Measurements from ENCODE around the gene PLAAT5.

PLAAT5 gene

GRCh38 chr11:63480039-63480438 is 10.9 kb downstream of the PLAAT5 start:
- no peak overlapping the region for H3K4me3 ChIP-seq (ENCODE audit: low read depth, low read length)

GRCh38 chr11:63478896-63479295 is 12.1 kb downstream of the PLAAT5 start:
- DNase-seq (ENCODE audit: low read depth) = peak; percentile 91
- H3K4me3 ChIP-seq (ENCODE audit: low read depth, low read length) = no peak overlapping the region
- TF ChIP-seq, protein P1, sequence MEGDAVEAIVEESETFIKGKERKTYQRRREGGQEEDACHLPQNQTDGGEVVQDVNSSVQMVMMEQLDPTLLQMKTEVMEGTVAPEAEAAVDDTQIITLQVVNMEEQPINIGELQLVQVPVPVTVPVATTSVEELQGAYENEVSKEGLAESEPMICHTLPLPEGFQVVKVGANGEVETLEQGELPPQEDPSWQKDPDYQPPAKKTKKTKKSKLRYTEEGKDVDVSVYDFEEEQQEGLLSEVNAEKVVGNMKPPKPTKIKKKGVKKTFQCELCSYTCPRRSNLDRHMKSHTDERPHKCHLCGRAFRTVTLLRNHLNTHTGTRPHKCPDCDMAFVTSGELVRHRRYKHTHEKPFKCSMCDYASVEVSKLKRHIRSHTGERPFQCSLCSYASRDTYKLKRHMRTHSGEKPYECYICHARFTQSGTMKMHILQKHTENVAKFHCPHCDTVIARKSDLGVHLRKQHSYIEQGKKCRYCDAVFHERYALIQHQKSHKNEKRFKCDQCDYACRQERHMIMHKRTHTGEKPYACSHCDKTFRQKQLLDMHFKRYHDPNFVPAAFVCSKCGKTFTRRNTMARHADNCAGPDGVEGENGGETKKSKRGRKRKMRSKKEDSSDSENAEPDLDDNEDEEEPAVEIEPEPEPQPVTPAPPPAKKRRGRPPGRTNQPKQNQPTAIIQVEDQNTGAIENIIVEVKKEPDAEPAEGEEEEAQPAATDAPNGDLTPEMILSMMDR (conservative IDR thresholded peaks at IDR 0.05; ENCODE audit: low read depth, low read length) = peak; percentile 97

More at GRCh38 chr11:63480039-63480438, 10.9 kb downstream of the PLAAT5 start:
- DNase-seq (ENCODE audit: low read depth) = no peak
- TF ChIP-seq, protein P1 (conservative IDR thresholded peaks at IDR 0.05; ENCODE audit: low read depth, low read length) = no peak

DNA sequence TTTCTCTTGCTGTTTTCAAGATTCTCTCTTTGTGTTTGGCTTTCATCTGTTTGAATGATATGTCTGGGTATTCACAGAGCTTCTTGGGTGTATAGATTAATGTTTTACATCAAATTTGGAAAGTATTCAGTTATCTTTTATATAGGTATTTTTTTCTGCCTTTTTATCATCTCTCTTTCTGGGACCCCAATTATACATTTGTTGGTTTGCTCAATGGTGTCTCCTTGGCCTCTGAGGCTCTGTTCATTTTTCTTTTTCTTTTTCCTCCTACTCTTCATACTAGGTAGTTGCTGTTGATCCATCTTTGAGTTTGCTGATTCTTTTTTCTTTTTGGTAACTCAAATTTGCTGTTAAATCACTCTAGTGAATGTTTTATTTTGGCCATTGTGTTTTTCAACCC is 14.3 kb downstream of the PLAAT5 start:
- TF ChIP-seq, protein P1 (conservative IDR thresholded peaks at IDR 0.05; ENCODE audit: low read depth, low read length) = no peak
- no peak for DNase-seq (ENCODE audit: low read depth)
- no peak overlapping the region for H3K4me3 ChIP-seq (ENCODE audit: low read depth, low read length)

DNA sequence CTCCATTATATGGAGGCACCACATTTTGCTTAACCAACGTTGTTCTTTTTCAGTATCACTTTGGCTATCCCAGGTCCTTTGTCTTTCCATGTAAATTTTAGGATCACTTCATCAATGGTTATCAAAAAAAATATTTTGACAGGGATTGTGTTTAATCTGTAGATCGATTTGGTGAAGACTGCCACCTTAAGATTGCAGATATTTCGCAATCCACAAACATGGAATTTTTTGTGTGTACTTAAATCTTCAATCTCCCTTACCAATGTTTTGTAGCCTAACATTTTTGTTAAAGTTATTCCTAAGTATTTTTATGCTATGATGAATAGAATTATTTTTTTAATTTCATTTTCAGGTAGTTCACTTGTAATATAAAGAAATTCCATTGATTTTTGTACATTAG is 18.6 kb downstream of the PLAAT5 start:
- DNase-seq (ENCODE audit: low read depth) = no peak
- H3K4me3 ChIP-seq (ENCODE audit: low read depth, low read length) = no peak overlapping the region
- TF ChIP-seq, protein P1 (conservative IDR thresholded peaks at IDR 0.05; ENCODE audit: low read depth, low read length) = no peak

GRCh38 chr11:63470311-63470710 is 20.7 kb downstream of the PLAAT5 start:
- TF ChIP-seq, protein P1 (conservative IDR thresholded peaks at IDR 0.05; ENCODE audit: low read depth, low read length) = no peak
- DNase-seq (ENCODE audit: low read depth) = no peak
- no peak overlapping the region for H3K4me3 ChIP-seq (ENCODE audit: low read depth, low read length)

DNA sequence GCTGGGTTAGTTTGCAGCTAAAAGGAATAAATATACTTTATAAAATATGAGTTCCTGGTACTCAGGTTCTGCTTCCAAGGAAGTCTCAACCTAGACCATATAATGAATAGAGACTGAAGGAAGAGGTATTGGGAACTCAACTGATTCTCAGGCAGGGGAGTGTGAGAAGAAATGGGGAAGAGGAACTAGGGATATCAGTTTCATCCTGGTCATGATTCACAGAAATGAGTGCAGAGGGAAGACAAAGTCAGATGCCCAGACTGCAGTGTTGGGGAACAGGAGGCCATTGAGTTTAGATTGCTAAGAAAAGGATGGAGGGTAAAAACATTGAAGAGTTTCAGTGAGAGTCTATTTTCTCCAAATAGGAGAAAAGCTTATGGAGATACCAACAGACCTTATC is 28.8 kb downstream of the PLAAT5 start:
- no peak overlapping the region for H3K4me3 ChIP-seq (ENCODE audit: low read depth, low read length)
- no peak for DNase-seq (ENCODE audit: low read depth)
- TF ChIP-seq, protein P1 (conservative IDR thresholded peaks at IDR 0.05; ENCODE audit: low read depth, low read length) = no peak

- no peak overlapping the region for H3K4me3 ChIP-seq (ENCODE audit: low read depth, low read length)
- peak; percentile 71 for DNase-seq (ENCODE audit: low read depth)
- TF ChIP-seq, protein P1 (conservative IDR thresholded peaks at IDR 0.05; ENCODE audit: low read depth, low read length) = no peak
These were observed 31.4 kb downstream of the PLAAT5 start for GRCh38 chr11:63459586-63459985.
